Esophagus squamous epithelium (tissue), 5 donors: ENCODE data around the gene TIGD2. TPM values are rescaled to one million over a fixed set of nuclear protein-coding genes. Genes with fewer than 3 reads are reported as not detected.

Source experiments
- DNase-seq: peaks from one replicate; lab custom pipeline; 2025; lab: John Stamatoyannopoulos, UW
- H3K27ac ChIP-seq, 4 donors: fragments of 200-600 bp; sonication (generic); one replicate each; pipeline ENCODE4 v1.5.1; 2016 to 2019; ENCODE audit warnings: mild to moderate bottlenecking in 1 of 4
- H3K27me3 ChIP-seq, 4 donors: fragments of 200-600 bp; sonication (generic); 1 replicate in 3 of 4; 2 replicates in 1 of 4; pipeline versions ENCODE4 v1.5.1 to v1.6.0; 2017 to 2021; ENCODE audit warnings: antibody characterized with exemption in 1 of 4
- H3K36me3 ChIP-seq, 3 donors: fragments of 200-600 bp; sonication (generic); one replicate each; pipeline ENCODE4 v1.5.1; 2016 to 2019
- H3K4me1 ChIP-seq, 3 donors: fragments of 200-600 bp; sonication (generic); one replicate each; pipeline ENCODE4 v1.5.1; 2017 to 2019
- H3K4me3 ChIP-seq, 4 donors: fragments of 200-600 bp; sonication (generic); 1 replicate in 3 of 4; 2 replicates in 1 of 4; pipeline ENCODE4 v1.5.1; 2016 to 2019; ENCODE audit warnings: mild to moderate bottlenecking in 2 of 4, moderate library complexity in 1 of 4
- H3K9me3 ChIP-seq, 3 donors: fragments of 200-600 bp; sonication (generic); one replicate each; pipeline ENCODE4 v1.5.1; 2016 to 2019
- POLR2A ChIP-seq, 4 donors: fragments of 450-650 bp; IDR thresholded peaks; one replicate each; pipeline ENCODE4 v1.6.1; 2017; ENCODE audit warnings: antibody characterized with exemption in 4 of 4, mild to moderate bottlenecking in 4 of 4, moderate library complexity in 3 of 4
- WGBS, 2 donors: methylation state at CpG; one replicate each; pipeline ENCODE4 v1.1.5; 2018; 5-methylcytosine and 5-hydroxymethylcytosine counted together
- intact Hi-C: fragments of 100-400 bp; cut with DNase I; formaldehyde crosslinking; loops from one replicate; pipeline ENCODE4 v1.15.0; 2022
- total RNA-seq, 4 donors: library from RNA; depleted of rRNA; stranded (reverse); fragments of >200 nt; gene quantifications; one replicate each; pipeline ENCODE4 v1.1.0, GENCODE V29; 2016
- TF ChIP-seq, protein P1 (sequence below), 6 experiments: fragments of 450-650 bp in 4 of 6; fragments of 200-600 bp in 2 of 6; sonication (generic) in 2 of 6; IDR thresholded peaks; one replicate each; pipeline ENCODE4 v1.5.1; 2016 to 2019; ENCODE audit warnings: antibody characterized with exemption in 6 of 6, mild to moderate bottlenecking in 4 of 6, moderate library complexity in 4 of 6
- donor health status: DM: yes; HTN: yes; CAD: no.

The TIGD2 gene
- total RNA-seq, 4 donors from 2014 or later = 1.2 to 8.5 (median 5.8) TPM

DNA sequence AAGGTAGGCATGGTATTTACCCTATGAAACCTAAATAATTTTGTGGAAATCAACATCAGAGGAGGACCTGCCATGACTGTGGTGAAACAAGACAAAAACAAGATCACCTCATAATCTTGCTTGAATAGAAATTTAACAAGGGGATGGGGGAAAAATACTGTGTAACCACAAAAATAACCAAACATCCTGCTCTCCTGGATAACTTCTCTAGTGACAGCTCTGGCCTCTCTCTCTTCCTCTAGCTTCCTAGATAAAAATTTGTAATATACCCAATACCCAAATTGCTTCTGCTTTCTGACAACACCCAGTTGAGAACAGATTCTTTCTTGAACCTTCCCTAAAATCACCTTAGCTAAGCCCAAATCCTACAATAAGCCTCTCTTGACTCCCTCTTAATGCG is 11.9 kb upstream of the TIGD2 start:
- intact Hi-C loops = no loop called here
- Histone ChIP-seq H3K27me3 (no peaks in the 10 kb centered on the region), H3K4me3 (no peak overlapping the region), H3K27ac (no peak overlapping the region), H3K4me1 (no peaks in the 10 kb centered on the region), H3K36me3 (no peaks in the 10 kb centered on the region), H3K9me3 (no peaks in the 10 kb centered on the region)
- TF ChIP-seq POLR2A (IDR thresholded peaks at IDR 0.05) = no peak
- TF ChIP-seq, protein P1, sequence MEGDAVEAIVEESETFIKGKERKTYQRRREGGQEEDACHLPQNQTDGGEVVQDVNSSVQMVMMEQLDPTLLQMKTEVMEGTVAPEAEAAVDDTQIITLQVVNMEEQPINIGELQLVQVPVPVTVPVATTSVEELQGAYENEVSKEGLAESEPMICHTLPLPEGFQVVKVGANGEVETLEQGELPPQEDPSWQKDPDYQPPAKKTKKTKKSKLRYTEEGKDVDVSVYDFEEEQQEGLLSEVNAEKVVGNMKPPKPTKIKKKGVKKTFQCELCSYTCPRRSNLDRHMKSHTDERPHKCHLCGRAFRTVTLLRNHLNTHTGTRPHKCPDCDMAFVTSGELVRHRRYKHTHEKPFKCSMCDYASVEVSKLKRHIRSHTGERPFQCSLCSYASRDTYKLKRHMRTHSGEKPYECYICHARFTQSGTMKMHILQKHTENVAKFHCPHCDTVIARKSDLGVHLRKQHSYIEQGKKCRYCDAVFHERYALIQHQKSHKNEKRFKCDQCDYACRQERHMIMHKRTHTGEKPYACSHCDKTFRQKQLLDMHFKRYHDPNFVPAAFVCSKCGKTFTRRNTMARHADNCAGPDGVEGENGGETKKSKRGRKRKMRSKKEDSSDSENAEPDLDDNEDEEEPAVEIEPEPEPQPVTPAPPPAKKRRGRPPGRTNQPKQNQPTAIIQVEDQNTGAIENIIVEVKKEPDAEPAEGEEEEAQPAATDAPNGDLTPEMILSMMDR (IDR thresholded peaks at IDR 0.05) = no peak
- 100% methylated on average over 1 of the region's 1 CpG for WGBS, 2 donors
- no peak for DNase-seq

DNA sequence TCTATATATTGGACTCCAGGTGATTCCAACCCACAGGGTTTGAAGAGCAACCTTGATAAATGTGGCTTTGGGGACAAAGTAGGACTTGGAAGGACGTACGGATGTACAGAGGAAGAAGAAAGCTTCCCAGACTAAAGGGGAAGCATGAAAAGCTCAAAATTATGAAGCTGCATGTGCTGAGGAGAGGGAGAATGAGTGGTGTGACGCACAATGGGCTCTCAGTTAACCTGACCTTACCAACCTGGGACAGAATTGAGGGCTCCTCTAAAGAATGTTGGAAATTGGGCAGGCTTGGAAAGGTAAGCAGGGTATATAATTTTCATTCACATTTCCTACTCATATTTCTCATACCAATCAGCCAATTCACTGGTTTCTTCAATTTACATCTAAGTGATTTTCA is 10.5 kb upstream of the TIGD2 start:
- Histone ChIP-seq H3K4me1 (no peaks in the 10 kb centered on the region), H3K4me3 (no peak overlapping the region), H3K27ac (no peak overlapping the region), H3K27me3 (no peaks in the 10 kb centered on the region), H3K36me3 (no peaks in the 10 kb centered on the region), H3K9me3 (no peaks in the 10 kb centered on the region)
- 78% methylated on average over 3 of the region's 3 CpGs for WGBS, 2 donors
- DNase-seq = no peak
- no peak for TF ChIP-seq POLR2A (IDR thresholded peaks at IDR 0.05)
- TF ChIP-seq, protein P1 (IDR thresholded peaks at IDR 0.05) = no peak
- intact Hi-C loops = no loop called here

DNA sequence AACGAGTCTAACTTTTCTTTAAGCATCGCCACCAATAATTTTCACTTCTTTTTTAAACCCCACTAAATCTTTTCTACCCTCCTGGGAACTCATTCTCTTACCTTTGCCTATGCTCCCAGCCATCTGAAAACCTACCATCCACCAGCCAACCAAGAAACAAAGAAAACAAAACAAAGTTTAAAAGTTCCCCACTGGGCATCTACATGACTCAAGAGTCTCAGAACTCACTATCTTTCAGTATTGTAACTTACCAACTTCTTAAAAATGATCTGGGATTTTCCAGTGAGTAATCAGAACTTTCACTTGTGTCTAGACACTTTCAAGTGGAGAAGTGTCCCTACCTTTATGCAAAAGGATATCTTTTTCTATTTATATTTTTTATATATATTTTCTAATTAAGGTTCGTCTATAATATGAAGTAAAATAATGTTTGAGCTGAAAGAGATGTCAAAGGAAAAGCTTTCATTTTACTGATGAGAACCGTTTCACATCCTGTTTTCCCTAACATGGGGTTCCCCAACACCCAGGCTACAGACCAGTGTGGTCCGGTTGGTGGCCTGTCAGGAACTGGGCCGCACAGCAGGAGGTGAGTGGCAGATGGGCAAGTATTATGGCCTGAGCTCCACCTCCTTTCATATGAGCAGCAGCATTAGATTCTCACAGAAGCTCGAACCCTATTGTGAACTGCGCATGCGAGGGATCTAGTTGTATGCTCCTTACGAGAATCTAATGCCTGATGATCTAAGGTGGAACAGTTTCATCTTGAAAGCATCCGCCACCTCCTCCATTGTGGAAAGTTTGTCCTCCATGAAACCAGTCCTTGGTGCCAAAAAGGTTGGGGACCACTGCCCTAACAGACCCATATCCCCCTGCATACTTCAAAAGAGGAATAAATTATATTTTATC is 9.8 kb upstream of the TIGD2 start:
- DNase-seq = no peak
- WGBS, 2 donors = 73 to 82% methylated on average over 10 of the region's 11 CpGs
- no peaks in the 10 kb centered on the region for H3K4me1 ChIP-seq
- H3K9me3 ChIP-seq = no peaks in the 10 kb centered on the region
- intact Hi-C loops = no loop called here
- TF ChIP-seq, protein P1 (IDR thresholded peaks at IDR 0.05) = no peak
- TF ChIP-seq POLR2A (IDR thresholded peaks at IDR 0.05) = no peak
- H3K36me3 ChIP-seq = no peaks in the 10 kb centered on the region
- no peaks in the 10 kb centered on the region for H3K27me3 ChIP-seq
- H3K4me3 ChIP-seq = no peak overlapping the region
- no peak overlapping the region for H3K27ac ChIP-seq

DNA sequence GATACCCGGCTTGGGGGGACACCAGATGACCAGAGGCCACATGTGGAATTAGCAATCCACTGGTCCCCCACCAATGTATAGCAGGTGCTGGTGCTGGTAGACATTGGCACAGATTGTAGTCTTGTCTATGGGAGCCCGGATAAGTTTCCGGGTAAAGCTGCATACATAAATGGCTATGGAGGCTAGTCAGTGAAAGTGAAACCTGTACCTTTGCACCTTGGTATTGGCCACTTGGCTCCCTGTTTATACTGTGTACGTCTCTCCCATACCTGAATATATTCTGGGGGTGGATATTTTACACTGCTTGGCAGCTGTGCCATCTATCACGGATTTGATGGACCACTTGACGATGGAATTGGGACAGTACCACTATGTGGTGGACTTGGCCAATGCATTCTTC is 5.6 kb upstream of the TIGD2 start:
- Histone ChIP-seq H3K27me3 (peaks cover 0 to 11% (median 0%) of the 10 kb centered on the region in 4 donors), H3K27ac (no peak overlapping the region), H3K36me3 (no peaks in the 10 kb centered on the region), H3K4me3 (no peak overlapping the region), H3K9me3 (no peaks in the 10 kb centered on the region), H3K4me1 (peaks cover 0 to 9% (median 7%) of the 10 kb centered on the region in 3 donors)
- no peak for DNase-seq
- WGBS, 2 donors = 83 to 87% methylated on average over 4 to 6 of the region's 6 CpGs
- intact Hi-C loops = no loop called here
- TF ChIP-seq POLR2A (IDR thresholded peaks at IDR 0.05) = no peak
- TF ChIP-seq, protein P1 (IDR thresholded peaks at IDR 0.05) = no peak

DNA sequence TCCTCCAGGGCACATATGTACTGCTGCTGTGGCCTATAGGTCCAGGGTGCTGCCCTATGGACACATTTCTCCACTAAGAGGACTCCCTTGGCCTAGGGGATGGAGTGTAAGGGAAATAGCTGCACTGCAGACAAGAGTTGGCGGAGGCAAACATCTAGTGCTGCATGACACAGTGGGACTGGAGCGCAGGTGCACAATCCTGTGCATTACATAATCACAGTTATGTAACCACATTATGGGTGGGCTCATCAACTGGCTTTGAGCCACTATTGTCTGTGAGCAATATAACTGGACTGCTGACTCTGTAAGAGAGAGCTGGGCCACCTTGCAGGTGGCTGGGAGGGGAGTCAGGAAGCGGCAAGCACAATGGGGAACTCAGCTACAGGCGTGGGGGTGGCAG is 3.2 kb upstream of the TIGD2 start:
- Histone ChIP-seq H3K36me3 (no peaks in the 10 kb centered on the region), H3K9me3 (no peaks in the 10 kb centered on the region), H3K4me3 (no peak overlapping the region), H3K27me3 (peaks cover 0 to 11% (median 0%) of the 10 kb centered on the region in 4 donors), H3K27ac (no peak overlapping the region), H3K4me1 (peaks cover 0 to 23% (median 14%) of the 10 kb centered on the region in 3 donors)
- intact Hi-C loops = no loop called here
- DNase-seq = no peak
- WGBS, 2 donors = 94 to 97% methylated on average over 4 of the region's 4 CpGs
- TF ChIP-seq, protein P1 (IDR thresholded peaks at IDR 0.05) = no peak
- TF ChIP-seq POLR2A (IDR thresholded peaks at IDR 0.05) = no peak
